Thyroid gland (tissue), 4 donors: Measurements from ENCODE around the gene M6PR.

Experiments used
- POLR2A ChIP-seq, 2 donors: fragments of 450-650 bp; IDR thresholded peaks; one replicate each; pipeline ENCODE4 v1.6.1; 2017; ENCODE audit warnings: antibody characterized with exemption in 2 of 2, mild to moderate bottlenecking in 2 of 2, moderate library complexity in 1 of 2
- TF ChIP-seq, protein P1 (sequence below), 6 experiments: fragments of 200-600 bp in 3 of 6; fragments of 450-650 bp in 3 of 6; sonication (generic) in 3 of 6; IDR thresholded peaks; one replicate each; pipeline ENCODE4 v1.5.1; 2016 to 2019; ENCODE audit warnings: antibody characterized with exemption in 6 of 6, mild to moderate bottlenecking in 2 of 6, inconsistent platforms in 1 of 6, moderate library complexity in 1 of 6

DNA sequence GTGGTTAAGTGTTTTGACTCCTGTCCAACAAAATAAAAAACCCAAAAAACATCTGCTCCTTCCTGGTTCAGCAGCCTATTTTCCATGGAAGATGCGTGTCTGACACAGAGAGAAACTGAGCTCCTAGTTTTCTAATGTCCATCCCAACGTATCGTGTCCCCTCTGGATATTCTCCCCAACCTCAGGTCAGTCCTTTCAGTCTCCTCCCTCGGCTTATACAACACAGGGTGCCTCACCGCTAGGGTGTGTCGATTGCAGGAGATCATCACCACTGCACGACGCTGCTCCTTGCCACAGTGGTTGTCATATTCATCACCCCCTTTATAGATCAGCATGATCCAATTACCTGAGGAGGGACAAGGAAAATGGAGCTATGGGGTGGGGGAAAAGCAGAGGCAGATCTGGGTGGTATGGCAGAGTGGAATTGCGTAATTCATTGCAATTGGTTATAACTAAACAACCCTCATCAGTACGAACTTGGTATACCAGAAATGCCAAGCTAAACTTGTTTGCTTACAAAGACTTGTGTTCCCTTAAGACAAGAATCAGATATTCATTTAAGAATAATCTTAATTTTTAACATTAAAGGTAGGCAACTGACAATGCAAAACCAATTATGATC, 5.8 kb downstream of the M6PR start:
- no peak for TF ChIP-seq POLR2A (IDR thresholded peaks at IDR 0.05)
- TF ChIP-seq, protein P1, sequence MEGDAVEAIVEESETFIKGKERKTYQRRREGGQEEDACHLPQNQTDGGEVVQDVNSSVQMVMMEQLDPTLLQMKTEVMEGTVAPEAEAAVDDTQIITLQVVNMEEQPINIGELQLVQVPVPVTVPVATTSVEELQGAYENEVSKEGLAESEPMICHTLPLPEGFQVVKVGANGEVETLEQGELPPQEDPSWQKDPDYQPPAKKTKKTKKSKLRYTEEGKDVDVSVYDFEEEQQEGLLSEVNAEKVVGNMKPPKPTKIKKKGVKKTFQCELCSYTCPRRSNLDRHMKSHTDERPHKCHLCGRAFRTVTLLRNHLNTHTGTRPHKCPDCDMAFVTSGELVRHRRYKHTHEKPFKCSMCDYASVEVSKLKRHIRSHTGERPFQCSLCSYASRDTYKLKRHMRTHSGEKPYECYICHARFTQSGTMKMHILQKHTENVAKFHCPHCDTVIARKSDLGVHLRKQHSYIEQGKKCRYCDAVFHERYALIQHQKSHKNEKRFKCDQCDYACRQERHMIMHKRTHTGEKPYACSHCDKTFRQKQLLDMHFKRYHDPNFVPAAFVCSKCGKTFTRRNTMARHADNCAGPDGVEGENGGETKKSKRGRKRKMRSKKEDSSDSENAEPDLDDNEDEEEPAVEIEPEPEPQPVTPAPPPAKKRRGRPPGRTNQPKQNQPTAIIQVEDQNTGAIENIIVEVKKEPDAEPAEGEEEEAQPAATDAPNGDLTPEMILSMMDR (IDR thresholded peaks at IDR 0.05): no peak
